ENCODE data around the gene ATP6V1G3.
"Not testable (repeated sequence)": the region's sequence is repeated elsewhere in the genome, so short reads cannot be mapped to it uniquely, and the experiment has no call there.

Gene ATP6V1G3

DNA sequence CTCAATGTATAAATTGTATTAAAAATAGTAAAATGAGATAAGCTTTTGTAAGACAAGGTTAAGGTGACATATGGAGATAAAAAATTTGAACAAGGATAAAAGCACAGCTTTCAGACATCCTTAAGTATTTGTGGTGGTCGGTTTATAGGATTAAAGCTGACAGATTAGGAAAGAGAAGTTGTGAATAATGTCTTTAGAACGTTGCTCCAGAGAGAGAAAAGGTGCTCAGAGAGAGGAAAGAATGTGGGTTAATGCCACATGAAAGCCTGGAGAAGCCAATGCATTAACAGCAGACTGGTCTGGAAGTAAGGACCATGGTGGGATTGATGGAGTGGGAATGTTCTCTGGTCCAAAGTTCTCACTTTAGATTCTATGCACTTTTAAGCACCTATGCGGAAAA is 44.8 kb downstream of the ATP6V1G3 start:
- no peak for DNase-seq

DNA sequence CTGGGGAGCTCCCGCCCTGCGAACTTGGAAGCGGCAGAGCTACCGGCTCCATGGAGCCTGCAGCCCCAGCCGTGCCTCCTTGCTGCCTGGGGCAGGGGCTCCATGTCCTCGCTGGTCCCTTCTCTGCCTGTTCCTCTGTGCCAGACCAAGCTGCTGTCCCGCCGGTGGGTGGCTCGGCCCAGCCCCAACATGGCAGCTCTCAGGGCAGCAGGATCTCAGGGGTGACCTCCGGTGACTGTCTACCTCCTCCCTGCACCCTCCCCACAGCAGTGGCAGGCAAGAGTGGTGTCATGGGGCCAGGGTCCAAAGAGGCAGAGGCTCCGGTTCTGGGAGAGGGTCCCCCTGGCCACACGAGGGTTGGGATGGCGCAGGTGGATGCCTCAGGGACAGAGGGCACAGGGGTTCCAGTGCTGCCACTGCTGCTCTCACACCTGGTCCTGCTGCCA is 45.8 kb downstream of the ATP6V1G3 start:
- no peak for DNase-seq

DNA sequence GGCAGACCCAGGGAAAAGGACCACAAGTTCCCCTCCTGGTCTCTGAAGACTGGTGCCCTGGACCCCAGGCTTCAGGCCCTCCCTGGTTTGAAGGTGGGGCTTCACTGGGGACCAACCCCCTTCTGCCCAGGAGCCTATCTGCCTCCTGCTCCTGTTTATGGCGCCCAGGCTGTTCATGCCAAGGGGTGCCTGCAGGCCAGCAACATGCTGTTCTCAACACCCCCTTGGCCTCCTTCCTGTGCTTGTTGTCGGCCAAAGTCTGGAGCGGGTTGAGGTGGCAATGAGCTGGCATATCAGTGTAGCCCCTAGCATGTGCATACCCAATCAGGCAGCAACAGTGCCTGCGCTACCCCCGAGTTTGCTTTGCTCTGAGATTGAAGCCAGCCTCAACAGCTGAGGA is 46.3 kb downstream of the ATP6V1G3 start:
- no peak for DNase-seq

GRCh38 chr1:198493329-198493728 is 47.2 kb downstream of the ATP6V1G3 start:
- DNase-seq: no peak

DNA sequence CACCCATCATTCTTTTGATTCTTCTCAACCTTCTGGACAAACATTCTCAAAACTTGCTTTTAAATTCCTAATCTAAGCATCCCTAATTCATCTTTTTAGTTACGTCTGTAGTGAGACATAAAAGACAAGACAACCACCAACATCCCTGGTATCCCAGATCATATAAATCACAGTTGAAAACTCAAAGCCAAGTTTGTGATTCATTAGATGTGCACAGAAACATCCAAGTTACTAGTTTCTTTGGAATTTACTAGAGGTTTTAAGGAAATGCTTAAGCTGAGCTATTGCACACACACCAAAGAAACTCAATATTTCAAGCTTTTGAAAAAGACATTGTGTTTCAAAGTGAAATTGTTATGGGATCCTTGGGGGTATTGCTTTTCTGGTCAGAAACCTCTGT is 47.6 kb downstream of the ATP6V1G3 start:
- DNase-seq: no peak

GRCh38 chr1:198491596-198491995 is 48.9 kb downstream of the ATP6V1G3 start:
- DNase-seq: no peak

DNA sequence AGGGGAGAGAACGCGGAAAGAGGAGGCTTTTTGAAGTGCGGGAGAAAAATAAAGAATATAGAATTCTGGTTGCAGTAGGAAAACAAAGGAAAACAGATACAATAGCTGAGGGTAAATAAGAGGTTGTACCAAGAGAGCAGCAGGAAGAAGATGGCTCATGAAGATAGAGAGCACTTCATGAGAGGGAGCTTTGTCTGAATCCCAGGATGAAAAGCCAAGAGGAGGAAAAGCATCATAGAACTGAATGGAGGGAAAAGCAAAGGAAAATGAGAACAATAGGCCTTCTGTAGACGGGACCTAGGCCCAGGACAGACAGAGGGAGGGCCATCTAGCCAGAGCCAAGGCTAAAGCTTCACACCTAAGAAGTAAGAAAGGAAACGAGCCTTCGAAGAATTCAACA is 49.5 kb downstream of the ATP6V1G3 start:
- DNase-seq: no peak

DNA sequence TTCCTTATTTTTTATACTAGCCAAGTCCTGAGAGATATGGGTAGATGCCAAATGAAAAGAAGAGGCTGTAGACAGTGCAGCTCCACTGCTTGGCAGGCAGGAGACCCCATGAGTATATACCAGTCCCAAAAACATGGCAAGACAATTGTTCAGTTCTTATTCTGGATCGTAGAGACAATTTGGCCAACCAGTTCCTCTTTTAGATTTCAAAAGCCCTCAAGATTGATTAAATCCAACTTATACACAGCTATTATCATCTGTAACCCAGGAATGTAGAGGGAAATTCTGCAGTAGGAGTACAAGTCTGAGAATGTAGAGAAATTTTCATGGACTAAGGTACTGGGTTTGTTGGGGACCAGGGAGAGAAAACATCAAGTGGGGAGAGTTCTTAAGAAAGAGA is 50.3 kb downstream of the ATP6V1G3 start:
- no peak for DNase-seq

DNA sequence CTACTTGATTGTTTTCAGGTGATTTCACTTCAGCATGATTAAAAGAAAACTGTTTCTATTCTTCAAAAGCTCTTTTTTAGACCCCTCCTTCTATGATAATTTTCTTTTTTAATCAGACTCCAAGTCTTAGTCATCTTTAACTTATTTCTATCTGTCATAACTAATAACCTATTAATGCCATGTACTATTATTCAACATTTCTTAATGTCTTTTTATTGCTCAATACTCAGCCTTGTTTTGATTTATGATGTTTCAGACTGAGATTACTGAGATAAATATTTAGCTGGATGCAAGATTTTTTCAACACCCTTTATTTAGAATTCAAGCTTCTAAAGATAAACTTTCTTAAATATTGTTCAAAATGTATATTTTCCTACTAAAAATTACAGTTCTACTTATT is 53.6 kb downstream of the ATP6V1G3 start:
- DNase-seq: no peak

- DNase-seq: no peak
These were observed 56.8 kb downstream of the ATP6V1G3 start for GRCh38 chr1:198483645-198484044.

- DNase-seq: no peak
These were observed 57.5 kb downstream of the ATP6V1G3 start for GRCh38 chr1:198483006-198483405.

GRCh38 chr1:198481661-198482060 is 58.8 kb downstream of the ATP6V1G3 start:
- DNase-seq: no peak

GRCh38 chr1:198480876-198481275 is 59.6 kb downstream of the ATP6V1G3 start:
- DNase-seq: no peak

DNA sequence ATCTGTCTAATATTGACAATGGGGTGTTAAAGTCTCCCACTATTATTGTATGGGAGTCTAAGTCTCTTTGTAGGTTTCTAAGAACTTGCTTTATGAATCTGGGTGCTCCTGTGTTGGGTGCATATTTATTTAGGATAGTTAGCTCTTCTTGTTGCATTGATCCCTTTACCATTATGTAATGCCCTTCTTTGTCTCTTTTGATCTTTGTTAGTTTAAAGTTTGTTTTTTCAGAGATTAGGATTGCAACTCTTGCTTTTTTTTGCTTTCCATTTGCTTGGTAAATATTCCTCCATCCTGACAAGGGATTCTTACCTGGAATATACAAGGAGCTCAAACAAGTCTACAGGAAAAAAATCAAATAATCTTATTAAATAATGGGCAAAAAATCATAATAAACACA is 63.1 kb downstream of the ATP6V1G3 start:
- DNase-seq: not testable (repeated sequence)
